HFF-Myc (cell line): Measurements from ENCODE around the gene TPSD1.

ENCODE experiments used
- DNase-seq: peaks from one replicate; pipeline ENCODE4 v3.0.0-alpha.2; 2011; ENCODE audit warnings: low read depth; ENCODE audit errors: extremely low read depth
- H3K4me3 ChIP-seq: replicated peaks from 2 replicates; pipeline ENCODE4 v1.5.1; 2011; ENCODE audit warnings: low read depth, mild to moderate bottlenecking, control low read depth, low read length
- TF ChIP-seq, protein P1 (sequence below): IDR thresholded peaks from 2 replicates; pipeline ENCODE4 v1.5.1; 2012; ENCODE audit warnings: mild to moderate bottlenecking, low read depth, low read length, control low read depth; ENCODE audit errors: missing control alignments

Gene TPSD1

GRCh38 chr16:1282324-1282973, 26.6 kb downstream of the TPSD1 start:
- TF ChIP-seq, protein P1, sequence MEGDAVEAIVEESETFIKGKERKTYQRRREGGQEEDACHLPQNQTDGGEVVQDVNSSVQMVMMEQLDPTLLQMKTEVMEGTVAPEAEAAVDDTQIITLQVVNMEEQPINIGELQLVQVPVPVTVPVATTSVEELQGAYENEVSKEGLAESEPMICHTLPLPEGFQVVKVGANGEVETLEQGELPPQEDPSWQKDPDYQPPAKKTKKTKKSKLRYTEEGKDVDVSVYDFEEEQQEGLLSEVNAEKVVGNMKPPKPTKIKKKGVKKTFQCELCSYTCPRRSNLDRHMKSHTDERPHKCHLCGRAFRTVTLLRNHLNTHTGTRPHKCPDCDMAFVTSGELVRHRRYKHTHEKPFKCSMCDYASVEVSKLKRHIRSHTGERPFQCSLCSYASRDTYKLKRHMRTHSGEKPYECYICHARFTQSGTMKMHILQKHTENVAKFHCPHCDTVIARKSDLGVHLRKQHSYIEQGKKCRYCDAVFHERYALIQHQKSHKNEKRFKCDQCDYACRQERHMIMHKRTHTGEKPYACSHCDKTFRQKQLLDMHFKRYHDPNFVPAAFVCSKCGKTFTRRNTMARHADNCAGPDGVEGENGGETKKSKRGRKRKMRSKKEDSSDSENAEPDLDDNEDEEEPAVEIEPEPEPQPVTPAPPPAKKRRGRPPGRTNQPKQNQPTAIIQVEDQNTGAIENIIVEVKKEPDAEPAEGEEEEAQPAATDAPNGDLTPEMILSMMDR, result no peak
- H3K4me3 ChIP-seq, result no peak overlapping the region
- no peak for DNase-seq

- TF ChIP-seq, protein P1, result no peak
- H3K4me3 ChIP-seq, result no peak overlapping the region
- DNase-seq, result no peak
Observed at GRCh38 chr16:1283296-1283695, 27.4 kb downstream of the TPSD1 start.

- TF ChIP-seq, protein P1, result no peak
- DNase-seq, result no peak
- no peak overlapping the region for H3K4me3 ChIP-seq
Observed at GRCh38 chr16:1283996-1284616, 28.2 kb downstream of the TPSD1 start.

GRCh38 chr16:1285669-1286512, 30.0 kb downstream of the TPSD1 start:
- no peak overlapping the region for H3K4me3 ChIP-seq
- TF ChIP-seq, protein P1, result peak; percentile 25
- no peak for DNase-seq

- TF ChIP-seq, protein P1, result no peak
- DNase-seq, result no peak
- no peak overlapping the region for H3K4me3 ChIP-seq
Observed at GRCh38 chr16:1286513-1287094, 30.7 kb downstream of the TPSD1 start.

DNA sequence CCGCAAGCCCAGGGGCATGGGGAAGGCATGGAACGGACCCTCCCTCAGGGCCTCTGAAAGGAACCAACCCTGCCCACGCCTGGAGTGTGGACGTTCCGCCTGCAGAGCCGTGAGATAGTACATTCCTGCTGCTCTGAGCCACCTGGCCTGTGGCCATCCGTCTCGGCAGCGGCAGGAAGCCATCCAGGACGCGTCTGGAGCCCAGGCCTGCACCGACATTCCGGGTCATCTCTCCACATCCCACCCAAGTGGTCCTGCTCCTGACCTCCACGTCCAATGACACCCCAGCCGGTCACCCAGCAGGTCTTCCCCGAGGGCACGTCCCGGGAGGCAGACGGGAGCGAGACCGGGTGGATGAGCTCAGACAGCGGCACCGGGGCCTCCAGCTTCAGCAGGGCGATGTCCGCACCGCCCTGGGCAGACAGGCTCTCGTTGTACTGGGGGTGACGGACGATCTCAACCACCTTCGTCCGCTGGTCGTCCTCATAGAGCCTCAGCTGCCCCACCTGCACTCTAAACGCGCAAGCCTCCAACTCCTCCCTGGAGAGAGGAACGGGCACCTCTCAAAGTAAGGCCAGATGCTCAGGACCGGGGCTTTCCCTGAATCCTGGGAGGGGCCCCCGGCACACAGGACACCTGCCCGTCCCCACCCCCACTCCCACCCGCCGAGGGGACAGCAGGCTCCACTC, 32.3 kb downstream of the TPSD1 start:
- no peak for DNase-seq
- TF ChIP-seq, protein P1, result no peak
- H3K4me3 ChIP-seq, result no peak overlapping the region
